ENCODE results near the gene GRAMD1B.

Gene GRAMD1B

GRCh38 chr11:123594188-123594901, 164.3 kb downstream of the GRAMD1B start:
- no peak for DNase-seq

- DNase-seq, result no peak
Measured at GRCh38 chr11:123594921-123595320, 164.9 kb downstream of the GRAMD1B start.

- no peak for DNase-seq
Measured at GRCh38 chr11:123597859-123598258, 167.8 kb downstream of the GRAMD1B start.

DNA sequence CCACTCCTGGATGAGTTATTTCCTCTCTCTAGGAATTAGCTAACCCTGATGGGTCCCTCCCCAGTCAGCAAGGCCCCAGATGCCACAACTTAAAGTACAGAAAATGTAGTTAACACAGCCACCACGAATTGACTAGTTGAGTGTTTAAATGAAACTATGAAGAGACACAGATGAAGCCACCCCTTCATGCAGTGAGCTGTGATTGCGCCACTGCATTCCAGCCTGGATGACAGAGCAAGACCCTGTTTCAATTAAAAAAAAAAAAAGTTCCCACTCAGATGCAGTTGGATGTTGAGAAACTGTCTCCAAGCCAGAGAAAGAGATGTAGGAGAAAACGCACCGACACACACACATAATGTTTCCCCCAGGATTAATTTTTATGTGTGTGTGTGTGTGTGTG, 171.1 kb downstream of the GRAMD1B start:
- no peak for DNase-seq

- no peak for DNase-seq
Measured at GRCh38 chr11:123601743-123602142, 171.7 kb downstream of the GRAMD1B start.

GRCh38 chr11:123603666-123604065, 173.6 kb downstream of the GRAMD1B start:
- no peak for DNase-seq

DNA sequence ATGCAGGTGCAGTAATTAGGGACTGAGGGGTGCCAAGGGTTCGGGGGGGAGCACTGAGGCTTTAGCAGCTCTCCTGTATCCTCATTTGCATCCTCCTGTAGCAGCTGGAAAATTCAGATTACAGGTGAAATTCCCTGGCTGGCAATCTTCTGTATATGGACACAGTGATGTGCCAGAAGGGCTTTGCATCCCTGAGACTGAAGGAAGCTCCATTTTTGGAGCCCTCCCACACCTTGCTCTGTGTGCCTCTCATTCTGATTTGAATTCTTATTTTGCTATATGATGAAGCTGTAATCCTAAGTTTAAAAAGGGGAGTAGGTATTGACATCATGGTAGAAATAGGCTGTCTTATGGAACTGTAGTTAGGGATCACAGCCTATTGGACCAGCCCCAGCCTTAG, 177.7 kb downstream of the GRAMD1B start:
- no peak for DNase-seq

GRCh38 chr11:123608371-123608770, 178.3 kb downstream of the GRAMD1B start:
- DNase-seq, result no peak

GRCh38 chr11:123608945-123609344, 178.9 kb downstream of the GRAMD1B start:
- no peak for DNase-seq

DNA sequence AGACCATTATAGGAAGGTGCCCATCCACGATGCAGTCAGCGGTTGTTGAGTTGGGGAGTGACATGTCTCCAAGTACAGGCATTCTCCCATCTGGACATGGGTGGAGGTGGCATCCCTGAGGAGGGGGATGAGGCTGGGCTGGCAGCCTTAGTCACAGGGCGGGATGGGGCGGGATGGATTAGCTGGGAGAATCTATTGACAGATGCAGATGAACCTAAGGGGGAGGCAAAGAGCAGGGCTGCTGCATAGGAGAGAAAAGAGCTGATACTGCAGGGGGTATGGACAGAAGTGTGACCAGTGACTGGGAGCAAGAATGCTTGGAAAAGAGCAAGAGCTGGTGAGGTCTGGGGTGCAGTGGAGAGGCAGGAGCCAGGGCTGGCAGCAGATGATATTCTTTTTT, 181.6 kb downstream of the GRAMD1B start:
- no peak for DNase-seq

- DNase-seq, result no peak
Measured at GRCh38 chr11:123616505-123617198, 186.6 kb downstream of the GRAMD1B start.

DNA sequence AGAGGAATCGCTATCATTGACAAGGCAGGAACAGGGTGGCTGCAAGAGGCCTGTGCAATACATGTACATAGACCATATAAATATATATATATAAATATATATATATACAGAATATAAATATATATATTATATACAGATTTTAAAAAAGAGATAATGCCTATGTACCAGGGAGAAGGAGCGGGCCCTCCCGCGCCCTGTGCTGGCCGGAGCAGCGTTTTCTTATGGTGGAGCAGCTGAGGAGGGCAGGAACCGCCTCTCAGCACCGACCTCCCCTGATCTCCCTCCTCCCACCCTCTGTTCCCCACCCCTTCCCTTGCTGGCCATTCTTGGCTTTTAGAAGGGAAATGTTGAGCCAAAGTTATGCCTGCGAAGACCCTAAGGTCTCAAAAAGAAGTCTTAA, 192.5 kb downstream of the GRAMD1B start:
- no peak for DNase-seq

GRCh38 chr11:123624974-123625373, 194.9 kb downstream of the GRAMD1B start:
- no peak for DNase-seq

- DNase-seq, result no peak
Measured at GRCh38 chr11:123628936-123629683, 199.0 kb downstream of the GRAMD1B start.

GRCh38 chr11:123630126-123630608, 200.1 kb downstream of the GRAMD1B start:
- no peak for DNase-seq

DNA sequence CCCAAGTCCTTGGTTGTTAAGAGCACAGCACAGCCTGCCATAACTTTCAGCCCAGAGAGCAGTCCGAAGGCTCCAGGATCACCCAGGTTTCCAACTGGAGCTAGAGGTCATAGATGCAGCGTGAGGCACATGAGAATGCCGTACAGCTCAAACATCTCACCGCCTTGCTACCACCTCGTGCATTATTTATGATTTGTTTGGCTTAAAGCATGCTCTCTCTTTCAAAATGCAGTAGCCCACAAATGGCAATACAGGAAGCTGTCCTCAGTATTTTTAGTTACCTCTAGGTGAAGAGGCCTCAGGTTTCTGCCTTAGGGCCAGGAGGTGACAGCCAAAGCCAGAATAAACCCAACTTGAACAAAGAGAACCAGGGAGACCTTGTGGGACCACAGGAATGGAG, 210.0 kb downstream of the GRAMD1B start:
- DNase-seq, result no peak

GRCh38 chr11:123640677-123641494, 210.8 kb downstream of the GRAMD1B start:
- DNase-seq, result peak; percentile 63

DNA sequence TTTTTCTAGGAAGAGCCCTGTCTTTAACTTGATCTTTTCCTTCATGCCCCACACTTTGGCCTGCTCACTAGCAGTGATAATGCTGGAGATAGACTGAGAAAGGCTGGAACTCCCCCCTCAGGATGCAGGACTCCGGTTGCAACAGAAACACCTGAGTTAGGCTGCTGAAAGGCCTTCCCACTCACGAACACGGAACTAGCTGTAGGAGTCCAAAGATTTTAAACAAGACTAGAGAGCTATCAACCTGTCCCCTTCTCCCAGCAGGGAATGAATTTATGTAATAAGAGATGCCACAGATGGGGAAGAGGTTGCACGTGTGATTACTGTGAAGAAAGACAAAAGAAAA, 211.4 kb downstream of the GRAMD1B start:
- no peak for DNase-seq

DNA sequence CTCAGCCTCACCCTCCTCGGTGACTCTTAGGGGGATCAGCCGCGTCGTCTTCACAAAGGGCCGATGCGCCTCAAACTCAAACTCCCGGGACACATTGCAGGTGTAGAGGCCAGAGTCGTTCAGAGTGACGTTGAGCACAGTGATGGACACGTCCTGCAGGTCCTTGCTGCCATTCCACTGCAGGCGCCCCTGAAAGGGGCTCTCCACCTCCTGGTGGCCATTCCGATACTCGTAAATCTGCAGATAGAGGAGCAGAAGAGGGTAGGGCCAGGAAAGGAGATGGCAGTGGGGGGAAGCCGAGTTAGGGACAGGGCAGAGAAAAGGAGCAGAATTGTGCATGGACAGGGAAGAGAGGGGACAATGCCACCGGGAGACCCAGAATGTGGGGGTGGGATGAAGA, 212.4 kb downstream of the GRAMD1B start:
- DNase-seq, result no peak

DNA sequence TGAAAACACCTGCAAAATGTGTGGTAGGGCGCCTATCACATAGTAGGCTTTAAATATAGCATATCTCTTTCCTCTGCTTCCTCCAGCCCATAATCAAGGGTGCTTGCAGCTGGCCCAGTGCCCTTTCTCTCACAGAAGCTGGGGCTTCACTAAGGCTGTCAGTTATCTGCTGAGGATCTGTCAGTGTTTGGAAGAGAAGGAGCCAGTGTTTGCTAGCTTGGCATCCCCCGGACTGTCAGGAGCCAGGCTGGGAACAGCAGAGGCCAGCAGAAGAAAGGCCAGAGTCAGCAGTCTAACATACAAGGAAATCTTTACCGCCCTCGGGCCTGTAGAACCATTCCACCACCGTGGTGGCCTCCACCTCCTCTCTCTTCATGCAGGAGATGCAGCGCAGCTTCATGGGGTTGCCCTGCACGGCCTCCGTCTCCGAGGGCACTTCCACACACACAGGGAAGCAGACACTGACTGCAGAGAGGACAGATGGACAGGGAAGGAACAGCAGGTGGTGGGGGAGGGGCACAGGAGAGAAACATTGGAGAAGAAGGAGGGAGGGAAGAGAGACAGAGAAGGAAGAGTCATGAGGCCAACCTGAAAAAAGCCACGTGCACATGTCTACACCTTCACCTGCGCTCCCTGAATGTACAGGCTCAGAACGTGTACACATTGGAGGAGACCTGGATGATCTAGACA, 215.4 kb downstream of the GRAMD1B start:
- no peak for DNase-seq

GRCh38 chr11:123650901-123651300, 220.8 kb downstream of the GRAMD1B start:
- no peak for DNase-seq

DNA sequence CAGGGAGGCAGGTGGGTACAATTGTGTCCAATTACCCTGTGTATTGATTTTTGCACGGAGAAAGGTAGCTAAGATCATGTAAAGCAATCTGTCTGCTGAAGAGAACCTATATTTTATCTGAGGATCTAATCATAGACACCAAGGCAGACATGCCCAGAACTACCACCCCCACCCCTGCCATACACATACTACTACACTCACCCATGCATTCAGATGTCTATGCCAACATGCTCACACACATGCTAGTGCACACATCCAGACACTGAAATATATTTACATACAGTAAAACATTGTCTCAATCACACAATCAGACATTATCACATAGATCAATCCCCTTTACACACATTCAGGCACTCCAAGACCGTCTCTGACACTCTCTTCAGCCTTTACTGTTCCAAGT, 222.5 kb downstream of the GRAMD1B start:
- DNase-seq, result no peak

DNA sequence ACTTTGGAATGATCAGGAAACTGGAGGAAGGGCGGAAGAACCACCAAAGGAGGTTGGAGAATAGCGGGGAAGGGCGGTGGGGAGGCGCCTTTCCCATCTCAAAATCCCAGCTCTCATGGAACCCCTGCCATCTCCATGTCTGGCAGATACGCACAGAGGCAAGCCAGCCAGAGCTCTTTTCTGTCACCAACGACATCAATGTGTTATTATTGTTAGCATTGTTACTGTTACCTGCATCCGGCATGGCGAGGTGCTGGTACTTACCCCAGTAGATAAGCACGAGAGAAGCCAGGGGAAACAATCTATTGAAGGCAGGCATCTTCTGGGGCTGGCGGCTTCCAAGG, 223.4 kb downstream of the GRAMD1B start:
- DNase-seq, result no peak
